Esophagus muscularis mucosa (tissue), 4 donors: ENCODE measurements around the gene RFPL4AL1. TPM values are rescaled to one million over a fixed set of nuclear protein-coding genes. Genes with fewer than 3 reads are reported as not detected.
A peak's percentile ranks its signal among the peaks of the same experiment; 100 is the strongest.

Experiments
- DNase-seq: peaks from one replicate; pipeline ENCODE4 v3.0.0-alpha.2; 2017; ENCODE audit errors: extremely low spot score
- H3K27ac ChIP-seq, 4 donors: fragments of 200-600 bp; sonication (generic); replicated peaks in 1 of 4; 1 replicate in 3 of 4; 2 replicates in 1 of 4; pipeline ENCODE4 v1.5.1; 2016 to 2019; ENCODE audit warnings: mild to moderate bottlenecking in 1 of 4
- H3K27me3 ChIP-seq, 4 donors: fragments of 200-600 bp; sonication (generic); one replicate each; pipeline versions ENCODE4 v1.5.1 to v1.6.0; 2016 to 2019
- H3K36me3 ChIP-seq, 4 donors: fragments of 200-600 bp; sonication (generic); one replicate each; pipeline ENCODE4 v1.5.1; 2016 to 2019
- H3K4me1 ChIP-seq, 4 donors: fragments of 200-600 bp; sonication (generic); one replicate each; pipeline ENCODE4 v1.5.1; 2016 to 2019
- H3K4me3 ChIP-seq, 4 donors: fragments of 200-600 bp; sonication (generic); 1 replicate in 2 of 4; 2 replicates in 2 of 4; pipeline ENCODE4 v1.5.1; 2016 to 2019; ENCODE audit warnings: mild to moderate bottlenecking in 4 of 4, moderate library complexity in 1 of 4
- H3K9me3 ChIP-seq, 4 donors: fragments of 200-600 bp; sonication (generic); 1 replicate in 3 of 4; 2 replicates in 1 of 4; pipeline ENCODE4 v1.5.1; 2016 to 2019
- CTCF ChIP-seq, 3 experiments: fragments of 200-600 bp in 2 of 3; fragments of 450-650 bp in 1 of 3; sonication (generic) in 2 of 3; IDR thresholded peaks; one replicate each; pipeline ENCODE4 v1.5.1; 2017 to 2019; ENCODE audit warnings: antibody characterized with exemption in 3 of 3, mild to moderate bottlenecking in 2 of 3, moderate library complexity in 1 of 3
- EP300 ChIP-seq: sonication (generic); formaldehyde crosslinking; IDR thresholded peaks from one replicate; pipeline ENCODE4 v1.6.1; 2017; ENCODE audit warnings: antibody characterized with exemption
- POLR2A ChIP-seq: fragments of 450-650 bp; IDR thresholded peaks from one replicate; pipeline ENCODE4 v1.6.1; 2017; ENCODE audit warnings: antibody characterized with exemption, moderate library complexity, mild to moderate bottlenecking, low read depth
- POLR2AphosphoS5 ChIP-seq, 2 donors: sonication (generic); formaldehyde crosslinking; IDR thresholded peaks; one replicate each; pipeline ENCODE4 v1.6.1; 2017; ENCODE audit warnings: antibody characterized with exemption in 2 of 2
- WGBS: methylation state at CpG from one replicate; pipeline ENCODE4 v1.1.5; 2018; 5-methylcytosine and 5-hydroxymethylcytosine counted together
- intact Hi-C: fragments of 100-400 bp; cut with DNase I; formaldehyde crosslinking; loops from one replicate; pipeline ENCODE4 v1.15.1; 2023
- total RNA-seq, 4 donors: library from RNA; depleted of rRNA; stranded (reverse); fragments of >200 nt; gene quantifications; one replicate each; pipeline versions ENCODE4 v1.1.0 to v1.2.1, GENCODE V29; 2016

Gene RFPL4AL1
- total RNA-seq, 4 donors from 2014 or later: not detected

- intact Hi-C loops: no loop called here
- Histone ChIP-seq H3K4me3 (no peak overlapping the region), H3K27me3 (peaks cover 0 to 4% (median 0%) of the 10 kb centered on the region in 4 donors), H3K9me3 (peaks cover 0 to 3% (median 0%) of the 10 kb centered on the region in 4 donors), H3K4me1 (no peaks in the 10 kb centered on the region), H3K36me3 (no peaks in the 10 kb centered on the region), H3K27ac (no peak overlapping the region)
- WGBS: 86% methylated on average over 2 of the region's 2 CpGs
- no peak for DNase-seq
- TF ChIP-seq CTCF (IDR thresholded peaks at IDR 0.05) (no peak), EP300 (no peak), POLR2A (no peak), POLR2AphosphoS5 (IDR thresholded peaks at IDR 0.05) (no peak)
Measured at GRCh38 chr19:55802281-55802680, 33.4 kb downstream of the RFPL4AL1 start.

- no peak for TF ChIP-seq POLR2AphosphoS5 (IDR thresholded peaks at IDR 0.05)
- TF ChIP-seq EP300: no peak
- TF ChIP-seq CTCF (IDR thresholded peaks at IDR 0.05): peak in 2 of 3 experiments; percentile 7 to 15
- 41% methylated on average over 14 of the region's 20 CpGs for WGBS
- intact Hi-C loops: no loop called here
Measured at GRCh38 chr19:55809381-55810058, 40.6 kb downstream of the RFPL4AL1 start.

GRCh38 chr19:55811340-55811739 lies 42.4 kb downstream of the RFPL4AL1 start:
- WGBS: 48% methylated on average over 3 of the region's 3 CpGs

More at GRCh38 chr19:55809381-55810058, 40.6 kb downstream of the RFPL4AL1 start:
- no peak overlapping the region for H3K27ac ChIP-seq
- H3K27me3 ChIP-seq: peaks cover 0 to 18% (median 0%) of the 10 kb centered on the region in 4 donors
- H3K9me3 ChIP-seq: peaks cover 0 to 3% (median 0%) of the 10 kb centered on the region in 4 donors
- no peaks in the 10 kb centered on the region for H3K4me1 ChIP-seq
- DNase-seq: no peak
- H3K36me3 ChIP-seq: no peaks in the 10 kb centered on the region
- H3K4me3 ChIP-seq: no peak overlapping the region

GRCh38 chr19:55812449-55812848 lies 43.5 kb downstream of the RFPL4AL1 start:
- Histone ChIP-seq H3K9me3 (no peaks in the 10 kb centered on the region), H3K36me3 (no peaks in the 10 kb centered on the region), H3K27me3 (peaks cover 0 to 18% (median 0%) of the 10 kb centered on the region in 4 donors), H3K4me1 (no peaks in the 10 kb centered on the region), H3K27ac (no peak overlapping the region), H3K4me3 (no peak overlapping the region)
- no peak for DNase-seq
- WGBS: 52% methylated on average over 7 of the region's 7 CpGs
- intact Hi-C loops: no loop called here
- TF ChIP-seq POLR2AphosphoS5 (IDR thresholded peaks at IDR 0.05): no peak
- no peak for TF ChIP-seq EP300

More at GRCh38 chr19:55811340-55811739, 42.4 kb downstream of the RFPL4AL1 start:
- Histone ChIP-seq H3K27ac (no peak overlapping the region), H3K4me3 (no peak overlapping the region), H3K4me1 (no peaks in the 10 kb centered on the region), H3K36me3 (no peaks in the 10 kb centered on the region), H3K9me3 (no peaks in the 10 kb centered on the region), H3K27me3 (peaks cover 0 to 18% (median 0%) of the 10 kb centered on the region in 4 donors)
- intact Hi-C loops: no loop called here
- TF ChIP-seq CTCF (IDR thresholded peaks at IDR 0.05): no peak
- TF ChIP-seq POLR2A: no peak
- TF ChIP-seq EP300: no peak
- no peak for TF ChIP-seq POLR2AphosphoS5 (IDR thresholded peaks at IDR 0.05)
- no peak for DNase-seq

GRCh38 chr19:55813906-55814305 lies 45.0 kb downstream of the RFPL4AL1 start:
- no peaks in the 10 kb centered on the region for H3K36me3 ChIP-seq
- no peaks in the 10 kb centered on the region for H3K4me1 ChIP-seq
- no peak overlapping the region for H3K27ac ChIP-seq
- H3K9me3 ChIP-seq: no peaks in the 10 kb centered on the region
- 85% methylated on average over 5 of the region's 5 CpGs for WGBS
- no peak for TF ChIP-seq POLR2A
- no peak for TF ChIP-seq CTCF (IDR thresholded peaks at IDR 0.05)
- no peak for TF ChIP-seq POLR2AphosphoS5 (IDR thresholded peaks at IDR 0.05)
- TF ChIP-seq EP300: no peak
- peaks cover 0 to 18% (median 0%) of the 10 kb centered on the region in 4 donors for H3K27me3 ChIP-seq
- H3K4me3 ChIP-seq: no peak overlapping the region
- no peak for DNase-seq
- intact Hi-C loops: no loop called here
